Activated CD4-positive, alpha-beta T cell treated with anti-CD3 and anti-CD28 coated beads, Interleukin-2, Interleukin-4, amounts not matched to agents 100 ng/mL and 50 ng/mL, durations not matched to agents 16 hours and 8 hours (primary cell): ENCODE data around the gene PCDHGA5.
A peak's percentile ranks its signal among the peaks of the same experiment; 100 is the strongest.
"Not testable (repeated sequence)": the region's sequence is repeated elsewhere in the genome, so short reads cannot be mapped to it uniquely, and the experiment has no call there.

Experiments used
- DNase-seq: peaks from one replicate; pipeline ENCODE4 v3.0.0-alpha.2; 2020; ENCODE audit warnings: low spot score

Gene PCDHGA5

DNA sequence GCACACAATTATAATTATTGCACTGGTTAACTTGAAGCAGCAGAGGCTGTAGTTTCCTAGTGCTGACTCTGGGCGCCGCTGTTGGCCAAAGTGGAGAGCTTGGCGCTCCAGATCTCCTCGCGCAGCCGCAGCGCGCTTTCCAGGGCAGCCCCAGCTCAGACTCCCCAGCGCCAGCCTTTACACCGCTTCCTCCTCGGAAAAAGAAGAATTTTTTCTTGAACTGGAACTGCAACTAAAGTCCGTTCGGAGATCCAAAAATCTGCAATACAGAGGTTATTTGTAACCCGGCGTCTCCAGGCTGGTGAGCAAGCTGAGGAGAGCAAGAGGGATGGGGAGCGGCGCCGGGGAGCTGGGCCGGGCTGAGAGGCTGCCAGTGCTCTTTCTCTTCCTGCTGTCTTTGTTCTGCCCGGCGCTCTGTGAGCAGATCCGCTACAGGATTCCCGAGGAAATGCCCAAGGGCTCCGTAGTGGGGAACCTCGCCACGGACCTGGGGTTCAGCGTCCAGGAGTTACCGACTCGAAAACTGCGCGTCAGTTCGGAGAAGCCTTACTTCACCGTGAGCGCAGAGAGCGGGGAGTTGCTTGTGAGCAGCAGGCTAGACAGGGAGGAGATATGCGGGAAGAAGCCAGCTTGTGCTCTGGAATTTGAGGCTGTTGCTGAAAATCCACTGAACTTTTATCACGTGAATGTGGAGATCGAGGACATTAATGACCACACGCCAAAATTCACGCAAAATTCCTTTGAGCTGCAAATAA lies 23.8 kb downstream of the PCDHGA5 start, which contains the start of gene PCDHGB4:
TSS of gene PCDHGB4 (plus strand) at position 142 of the 755 bp plus-strand sequence. CDS start at position 329, 187 bp downstream.
- peak; percentile 25 for DNase-seq

DNA sequence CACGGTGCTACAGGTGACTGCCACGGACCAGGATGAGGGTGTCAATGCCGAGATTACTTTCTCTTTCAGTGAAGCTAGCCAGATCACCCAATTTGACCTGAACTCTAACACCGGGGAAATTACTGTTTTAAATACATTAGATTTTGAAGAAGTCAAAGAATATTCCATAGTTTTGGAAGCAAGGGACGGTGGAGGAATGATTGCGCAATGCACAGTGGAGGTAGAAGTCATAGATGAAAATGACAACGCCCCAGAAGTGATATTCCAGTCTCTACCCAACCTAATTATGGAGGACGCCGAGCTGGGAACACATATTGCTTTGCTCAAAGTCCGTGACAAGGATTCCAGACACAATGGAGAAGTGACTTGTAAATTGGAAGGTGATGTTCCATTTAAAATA lies 24.7 kb downstream of the PCDHGA5 start:
- DNase-seq: no peak

DNA sequence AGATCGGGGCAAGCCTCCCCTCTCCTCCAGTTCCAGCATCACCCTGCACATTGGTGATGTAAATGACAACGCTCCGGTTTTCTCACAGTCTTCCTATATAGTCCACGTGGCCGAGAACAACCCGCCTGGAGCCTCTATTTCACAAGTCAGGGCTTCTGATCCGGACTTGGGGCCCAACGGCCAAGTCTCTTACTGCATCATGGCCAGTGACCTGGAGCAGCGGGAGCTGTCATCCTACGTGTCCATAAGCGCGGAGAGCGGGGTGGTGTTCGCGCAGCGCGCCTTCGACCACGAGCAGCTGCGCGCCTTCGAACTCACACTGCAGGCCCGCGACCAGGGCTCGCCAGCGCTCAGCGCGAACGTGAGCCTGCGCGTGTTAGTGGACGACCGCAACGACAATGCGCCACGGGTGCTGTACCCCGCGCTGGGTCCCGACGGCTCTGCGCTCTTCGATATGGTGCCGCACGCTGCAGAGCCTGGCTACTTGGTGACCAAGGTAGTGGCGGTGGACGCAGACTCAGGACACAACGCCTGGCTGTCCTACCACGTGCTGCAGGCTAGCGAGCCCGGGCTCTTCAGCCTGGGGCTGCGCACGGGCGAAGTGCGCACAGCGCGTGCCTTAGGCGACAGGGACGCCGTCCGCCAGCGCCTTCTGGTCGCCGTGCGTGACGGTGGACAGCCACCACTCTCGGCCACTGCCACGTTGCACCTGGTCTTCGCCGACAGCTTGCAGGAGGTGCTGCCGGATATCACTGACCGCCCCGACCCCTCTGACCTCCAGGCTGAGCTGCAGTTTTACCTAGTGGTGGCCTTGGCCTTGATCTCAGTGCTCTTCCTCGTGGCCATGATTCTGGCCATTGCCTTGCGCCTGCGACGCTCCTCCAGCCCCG lies 25.4 kb downstream of the PCDHGA5 start:
- DNase-seq: no peak

DNA sequence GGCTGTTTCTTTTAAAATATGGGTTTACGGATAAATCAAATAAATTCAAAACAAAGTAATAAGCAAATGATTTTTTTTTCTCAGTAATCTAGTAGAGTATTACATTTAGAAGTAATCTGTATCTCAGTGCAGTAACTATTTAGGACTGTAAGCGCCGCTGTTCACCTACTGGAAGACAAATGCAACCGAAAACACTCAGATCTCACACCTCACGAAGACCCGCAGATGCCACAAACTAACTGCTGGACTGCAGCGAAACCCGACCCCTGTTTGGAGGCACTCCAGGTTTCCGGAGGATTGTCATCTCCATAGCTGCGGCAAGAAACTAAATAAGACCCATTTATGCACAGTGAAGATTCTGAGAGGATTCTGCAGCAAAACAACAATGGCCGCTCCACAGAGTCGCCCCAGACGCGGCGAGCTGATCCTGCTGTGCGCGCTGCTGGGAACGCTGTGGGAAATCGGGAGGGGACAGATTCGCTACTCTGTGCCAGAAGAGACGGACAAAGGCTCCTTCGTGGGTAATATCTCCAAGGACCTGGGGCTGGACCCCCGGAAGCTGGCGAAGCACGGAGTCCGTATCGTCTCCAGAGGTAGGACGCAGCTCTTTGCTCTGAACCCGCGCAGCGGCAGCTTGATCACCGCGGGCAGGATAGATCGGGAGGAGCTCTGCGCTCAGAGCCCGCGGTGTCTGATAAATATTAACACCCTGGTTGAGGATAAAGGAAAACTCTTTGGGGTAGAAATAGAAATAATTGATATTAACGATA lies 28.7 kb downstream of the PCDHGA5 start, which contains the start of gene PCDHGA8:
TSS of gene PCDHGA8 (plus strand) at position 205 of the 770 bp plus-strand sequence. CDS start at position 386, 181 bp downstream.
- no peak for DNase-seq

DNA sequence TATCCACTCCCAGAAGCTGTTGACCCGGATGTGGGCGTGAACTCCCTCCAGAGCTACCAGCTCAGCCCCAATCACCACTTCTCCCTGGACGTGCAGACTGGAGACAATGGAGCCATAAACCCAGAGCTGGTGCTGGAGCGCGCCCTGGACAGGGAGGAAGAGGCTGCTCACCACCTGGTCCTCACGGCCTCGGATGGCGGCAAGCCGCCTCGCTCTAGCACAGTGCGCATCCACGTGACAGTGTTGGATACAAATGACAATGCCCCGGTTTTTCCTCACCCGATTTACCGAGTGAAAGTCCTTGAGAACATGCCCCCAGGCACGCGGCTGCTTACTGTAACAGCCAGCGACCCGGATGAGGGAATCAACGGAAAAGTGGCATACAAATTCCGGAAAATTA lies 29.3 kb downstream of the PCDHGA5 start:
- no peak for DNase-seq

DNA sequence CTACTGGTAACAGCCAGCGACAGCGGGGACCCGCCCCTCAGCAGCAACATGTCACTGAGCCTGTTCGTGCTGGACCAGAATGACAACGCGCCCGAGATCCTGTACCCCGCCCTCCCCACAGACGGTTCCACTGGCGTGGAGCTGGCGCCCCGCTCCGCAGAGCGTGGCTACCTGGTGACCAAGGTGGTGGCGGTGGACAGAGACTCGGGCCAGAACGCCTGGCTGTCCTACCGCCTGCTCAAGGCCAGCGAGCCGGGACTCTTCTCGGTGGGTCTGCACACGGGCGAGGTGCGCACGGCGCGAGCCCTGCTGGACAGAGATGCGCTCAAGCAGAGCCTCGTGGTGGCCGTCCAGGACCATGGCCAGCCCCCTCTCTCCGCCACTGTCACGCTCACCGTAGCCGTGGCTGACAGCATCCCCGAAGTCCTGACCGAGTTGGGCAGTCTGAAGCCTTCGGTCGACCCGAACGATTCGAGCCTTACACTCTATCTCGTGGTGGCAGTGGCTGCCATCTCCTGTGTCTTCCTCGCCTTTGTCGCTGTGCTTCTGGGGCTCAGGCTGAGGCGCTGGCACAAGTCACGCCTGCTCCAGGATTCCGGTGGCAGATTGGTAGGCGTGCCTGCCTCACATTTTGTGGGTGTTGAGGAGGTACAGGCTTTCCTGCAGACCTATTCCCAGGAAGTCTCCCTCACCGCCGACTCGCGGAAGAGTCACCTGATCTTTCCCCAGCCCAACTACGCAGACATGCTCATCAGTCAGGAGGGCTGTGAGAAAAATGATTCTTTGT lies 30.6 kb downstream of the PCDHGA5 start:
- not testable (repeated sequence) for DNase-seq

DNA sequence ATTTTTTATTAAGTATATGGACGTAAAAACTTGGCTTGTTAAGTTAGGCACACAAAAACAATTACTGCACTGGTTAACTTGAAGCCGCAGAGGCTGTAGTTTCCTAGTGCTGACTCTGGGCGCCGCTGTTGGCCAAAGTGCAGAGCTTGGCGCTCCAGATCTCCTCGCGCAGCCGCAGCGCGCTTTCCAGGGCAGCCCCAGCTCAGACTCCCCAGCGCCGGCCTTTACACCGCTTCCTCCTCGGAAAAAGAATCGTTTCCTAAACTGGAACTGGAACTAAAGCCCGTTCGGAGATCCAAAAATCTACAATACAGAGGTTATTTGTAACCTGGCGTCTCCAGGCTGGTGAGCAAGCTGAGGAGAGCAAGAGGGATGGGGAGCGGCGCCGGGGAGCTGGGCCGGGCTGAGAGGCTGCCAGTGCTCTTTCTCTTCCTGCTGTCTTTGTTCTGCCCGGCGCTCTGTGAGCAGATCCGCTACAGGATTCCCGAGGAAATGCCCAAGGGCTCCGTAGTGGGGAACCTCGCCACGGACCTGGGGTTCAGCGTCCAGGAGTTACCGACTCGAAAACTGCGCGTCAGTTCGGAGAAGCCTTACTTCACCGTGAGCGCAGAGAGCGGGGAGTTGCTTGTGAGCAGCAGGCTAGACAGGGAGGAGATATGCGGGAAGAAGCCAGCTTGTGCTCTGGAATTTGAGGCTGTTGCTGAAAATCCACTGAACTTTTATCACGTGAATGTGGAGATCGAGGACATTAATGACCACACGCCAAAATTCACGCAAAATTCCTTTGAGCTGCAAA lies 34.0 kb downstream of the PCDHGA5 start, which contains the start of gene PCDHGB5:
TSS of gene PCDHGB5 (plus strand) at position 192 of the 796 bp plus-strand sequence. CDS start at position 373, 181 bp downstream.
- DNase-seq: peak; percentile 46

DNA sequence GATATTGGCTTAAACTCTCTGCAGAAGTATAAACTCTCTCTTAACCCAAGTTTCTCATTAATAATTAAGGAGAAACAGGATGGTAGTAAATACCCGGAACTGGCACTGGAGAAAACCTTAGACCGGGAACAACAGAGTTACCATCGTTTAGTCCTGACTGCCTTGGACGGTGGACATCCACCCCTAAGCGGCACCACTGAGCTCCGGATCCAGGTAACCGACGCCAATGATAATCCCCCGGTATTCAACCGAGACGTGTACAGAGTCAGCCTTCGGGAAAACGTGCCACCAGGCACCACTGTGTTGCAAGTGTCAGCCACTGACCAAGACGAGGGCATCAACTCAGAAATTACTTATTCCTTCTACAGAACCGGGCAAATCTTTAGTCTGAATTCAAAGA lies 34.6 kb downstream of the PCDHGA5 start:
- DNase-seq: no peak

DNA sequence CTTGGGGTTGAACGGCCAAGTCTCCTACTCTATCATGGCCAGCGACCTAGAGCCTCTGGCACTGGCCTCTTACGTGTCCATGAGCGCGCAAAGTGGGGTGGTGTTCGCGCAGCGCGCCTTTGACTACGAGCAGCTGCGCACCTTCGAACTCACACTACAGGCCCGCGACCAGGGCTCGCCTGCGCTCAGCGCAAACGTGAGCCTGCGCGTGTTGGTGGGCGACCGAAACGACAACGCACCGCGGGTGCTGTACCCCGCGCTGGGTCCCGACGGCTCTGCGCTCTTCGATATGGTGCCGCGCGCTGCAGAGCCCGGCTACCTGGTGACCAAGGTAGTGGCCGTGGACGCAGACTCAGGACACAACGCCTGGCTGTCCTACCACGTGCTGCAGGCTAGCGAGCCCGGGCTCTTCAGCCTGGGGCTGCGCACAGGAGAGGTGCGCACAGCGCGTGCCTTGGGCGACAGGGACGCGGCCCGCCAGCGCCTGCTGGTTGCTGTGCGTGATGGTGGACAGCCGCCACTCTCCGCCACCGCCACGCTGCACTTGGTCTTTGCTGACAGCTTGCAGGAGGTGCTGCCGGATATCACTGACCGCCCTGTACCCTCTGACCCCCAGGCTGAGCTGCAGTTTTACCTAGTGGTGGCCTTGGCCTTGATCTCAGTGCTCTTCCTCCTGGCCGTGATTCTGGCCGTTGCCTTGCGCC lies 35.7 kb downstream of the PCDHGA5 start:
- no peak for DNase-seq

DNA sequence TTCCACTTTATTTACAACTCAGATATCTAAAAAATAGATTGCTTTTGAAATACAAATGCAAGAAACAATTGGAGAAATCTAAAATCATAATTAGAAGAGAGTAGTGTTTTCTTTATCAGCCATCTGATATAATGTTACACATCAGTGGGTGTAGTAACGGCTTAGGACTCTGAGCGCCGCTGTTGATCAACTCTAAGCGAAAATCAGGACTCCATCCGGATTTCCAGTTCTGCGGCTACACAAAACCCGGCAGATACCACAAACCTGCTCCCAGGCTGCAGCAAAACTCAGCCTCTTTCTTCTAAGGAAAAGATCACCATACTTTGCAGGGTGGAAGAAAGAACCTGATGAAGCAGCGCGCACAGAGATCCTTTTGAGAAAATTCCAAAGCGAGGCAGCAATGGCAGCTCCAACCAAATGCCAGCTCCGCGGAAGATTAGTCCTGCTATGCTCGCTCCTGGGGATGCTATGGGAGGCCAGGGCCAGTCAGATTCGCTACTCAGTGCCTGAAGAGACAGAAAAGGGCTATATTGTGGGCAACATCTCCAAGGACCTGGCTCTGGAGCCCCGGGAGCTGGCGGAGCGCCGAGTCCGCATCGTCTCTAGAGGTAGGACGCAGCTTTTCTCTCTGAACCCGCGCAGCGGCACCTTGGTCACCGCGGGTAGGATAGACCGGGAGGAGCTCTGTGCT lies 38.7 kb downstream of the PCDHGA5 start, which contains the start of gene PCDHGA9:
TSS of gene PCDHGA9 (plus strand) at position 226 of the 691 bp plus-strand sequence. CDS start at position 401, 175 bp downstream.
- DNase-seq: no peak

DNA sequence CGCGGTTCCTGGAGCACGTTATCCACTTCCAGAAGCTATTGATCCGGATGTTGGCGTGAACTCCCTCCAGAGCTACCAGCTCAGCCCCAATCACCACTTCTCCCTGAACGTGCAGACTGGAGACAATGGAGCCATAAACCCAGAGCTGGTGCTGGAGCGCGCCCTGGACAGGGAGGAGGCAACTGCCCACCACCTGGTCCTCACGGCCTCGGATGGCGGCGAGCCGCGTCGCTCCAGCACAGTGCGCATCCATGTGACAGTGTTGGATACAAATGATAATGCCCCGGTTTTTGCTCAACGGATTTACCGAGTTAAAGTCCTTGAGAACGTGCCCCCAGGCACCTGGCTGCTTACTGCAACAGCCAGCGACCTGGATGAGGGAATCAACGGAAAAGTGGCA lies 39.4 kb downstream of the PCDHGA5 start:
- DNase-seq: no peak

DNA sequence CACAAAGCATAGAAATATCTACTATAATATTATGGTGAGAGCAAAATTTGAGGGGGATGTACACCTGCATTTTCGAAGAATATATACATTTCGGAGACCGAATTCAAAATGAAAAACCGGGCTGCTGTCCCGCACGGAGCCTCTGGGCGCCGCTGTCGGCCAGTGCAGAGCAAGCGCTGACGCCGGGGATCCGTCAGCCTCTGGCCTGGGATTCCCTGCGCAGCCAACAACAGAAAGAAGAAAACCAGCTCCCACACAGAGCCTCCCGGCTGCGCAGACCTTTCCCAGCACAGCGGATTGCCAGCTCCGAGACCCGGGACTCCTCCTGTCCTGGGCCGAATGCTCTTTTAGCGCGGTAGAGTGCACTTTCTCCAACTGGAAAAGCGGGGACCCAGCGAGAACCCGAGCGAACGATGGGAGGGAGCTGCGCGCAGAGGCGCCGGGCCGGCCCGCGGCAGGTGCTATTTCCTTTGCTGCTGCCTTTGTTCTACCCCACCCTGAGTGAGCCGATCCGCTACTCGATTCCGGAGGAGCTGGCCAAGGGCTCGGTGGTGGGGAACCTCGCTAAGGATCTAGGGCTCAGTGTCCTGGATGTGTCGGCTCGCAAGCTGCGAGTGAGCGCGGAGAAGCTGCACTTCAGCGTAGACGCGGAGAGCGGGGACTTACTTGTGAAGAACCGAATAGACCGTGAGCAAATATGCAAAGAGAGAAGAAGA lies 44.0 kb downstream of the PCDHGA5 start, which contains the start of gene PCDHGB6:
TSS of gene PCDHGB6 (plus strand) at position 232 of the 716 bp plus-strand sequence. CDS start at position 414, 182 bp downstream.
- peak; percentile 42 for DNase-seq

DNA sequence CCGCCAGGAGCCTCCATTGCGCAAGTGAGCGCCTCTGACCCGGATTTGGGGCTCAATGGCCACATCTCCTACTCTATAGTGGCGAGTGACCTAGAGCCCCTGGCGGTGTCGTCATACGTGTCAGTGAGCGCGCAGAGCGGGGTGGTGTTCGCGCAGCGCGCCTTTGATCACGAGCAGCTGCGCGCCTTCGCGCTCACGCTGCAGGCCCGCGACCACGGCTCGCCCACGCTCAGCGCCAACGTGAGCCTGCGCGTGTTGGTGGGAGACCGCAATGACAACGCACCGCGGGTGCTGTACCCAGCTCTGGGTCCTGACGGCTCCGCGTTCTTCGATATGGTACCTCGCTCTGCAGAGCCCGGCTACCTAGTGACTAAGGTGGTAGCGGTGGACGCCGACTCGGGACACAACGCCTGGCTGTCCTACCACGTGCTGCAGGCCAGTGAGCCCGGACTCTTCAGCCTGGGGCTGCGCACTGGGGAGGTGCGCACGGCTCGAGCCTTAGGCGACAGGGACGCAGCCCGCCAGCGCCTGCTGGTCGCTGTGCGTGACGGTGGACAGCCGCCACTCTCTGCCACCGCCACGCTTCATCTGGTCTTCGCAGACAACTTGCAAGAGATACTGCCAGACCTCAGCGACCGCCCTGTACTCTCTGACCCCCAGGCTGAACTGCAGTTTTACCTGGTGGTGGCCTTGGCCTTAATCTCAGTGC lies 45.8 kb downstream of the PCDHGA5 start:
- no peak for DNase-seq

DNA sequence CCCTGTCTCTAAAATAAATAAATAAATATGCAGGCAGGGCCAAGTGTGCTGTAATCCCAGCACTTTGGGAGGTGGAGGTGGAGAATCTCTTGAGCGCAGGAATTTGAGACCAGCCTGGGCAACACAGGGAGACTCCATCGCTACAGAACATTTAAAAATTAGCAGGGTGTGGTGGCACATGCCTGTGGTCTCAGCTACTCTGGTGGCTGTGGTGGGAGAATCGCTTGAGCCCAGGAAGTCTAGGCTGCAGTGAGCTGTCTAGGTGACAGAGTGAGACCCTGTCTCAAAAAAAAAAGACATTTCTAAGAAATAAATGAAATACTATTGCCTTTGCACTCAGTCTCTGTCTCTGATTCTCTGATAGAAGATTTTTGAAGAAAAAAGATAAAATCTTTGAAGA lies 47.6 kb downstream of the PCDHGA5 start:
- no peak for DNase-seq

DNA sequence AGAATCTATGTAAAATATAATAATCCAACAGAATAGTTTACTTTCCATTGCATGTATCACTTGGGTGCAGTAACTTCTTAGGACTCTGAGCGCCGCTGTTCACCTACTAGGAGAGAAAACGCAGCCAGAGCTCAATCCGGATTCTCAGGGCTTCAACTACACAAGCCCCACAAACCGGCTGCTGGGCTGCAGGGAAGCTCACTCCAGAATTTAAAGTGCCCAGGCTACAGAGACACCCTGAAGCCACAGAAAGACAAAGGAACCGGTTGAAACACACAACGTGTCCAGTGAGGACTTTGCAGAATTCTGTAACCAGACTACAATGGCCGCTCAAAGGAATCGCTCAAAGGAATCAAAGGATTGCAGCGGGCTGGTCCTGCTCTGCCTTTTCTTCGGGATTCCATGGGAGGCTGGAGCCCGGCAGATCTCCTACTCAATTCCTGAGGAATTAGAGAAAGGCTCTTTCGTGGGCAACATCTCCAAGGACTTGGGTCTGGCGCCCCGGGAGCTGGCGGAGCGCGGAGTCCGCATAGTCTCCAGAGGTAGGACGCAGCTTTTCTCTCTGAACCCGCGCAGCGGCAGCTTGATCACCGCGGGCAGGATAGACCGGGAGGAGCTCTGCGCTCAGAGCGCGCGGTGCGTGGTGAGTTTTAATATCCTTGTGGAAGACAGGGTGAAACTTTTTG lies 49.0 kb downstream of the PCDHGA5 start, which contains the start of gene PCDHGA10:
TSS of gene PCDHGA10 (plus strand) at position 134 of the 686 bp plus-strand sequence. CDS start at position 323, 189 bp downstream.
- DNase-seq: peak; percentile 57

DNA sequence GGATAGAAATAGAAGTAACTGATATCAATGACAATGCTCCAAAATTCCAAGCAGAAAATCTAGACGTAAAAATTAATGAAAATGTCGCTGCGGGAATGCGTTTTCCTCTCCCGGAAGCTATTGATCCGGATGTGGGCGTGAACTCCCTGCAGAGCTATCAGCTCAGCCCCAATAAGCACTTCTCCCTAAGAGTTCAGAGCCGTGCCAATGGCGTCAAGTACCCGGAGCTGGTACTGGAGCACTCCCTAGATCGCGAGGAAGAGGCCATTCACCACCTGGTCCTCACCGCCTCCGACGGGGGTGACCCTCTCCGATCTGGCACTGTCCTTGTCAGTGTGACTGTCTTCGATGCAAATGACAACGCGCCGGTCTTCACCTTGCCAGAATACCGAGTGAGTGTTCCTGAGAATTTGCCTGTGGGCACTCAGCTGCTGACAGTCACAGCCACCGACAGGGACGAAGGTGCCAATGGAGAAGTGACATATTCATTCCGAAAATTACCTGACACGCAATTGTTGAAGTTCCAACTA lies 49.6 kb downstream of the PCDHGA5 start:
- no peak for DNase-seq
